ENCODE data around the gene RIN3. TPM values are rescaled to one million over a fixed set of nuclear protein-coding genes. Genes with fewer than 3 reads are reported as not detected.

RIN3 gene
- total and polyA plus RNA-seq, 2 of the 4 experiments (the other 2 are of a cell fraction): 2.5 to 11.1 TPM

- H2BK5ac ChIP-seq (ENCODE audit: low read depth, low read length, poor library complexity, severe bottlenecking): peak overlapping the region; percentile 67
- H3K36me3 ChIP-seq (ENCODE audit: control insufficient read depth, insufficient read depth, low read length): no peaks in the 10 kb centered on the region
- POLR2A ChIA-PET (ENCODE audit: unreplicated experiment): no interaction called here
- no peaks in the 10 kb centered on the region; the same call in none of the 2 replicates for H4K20me1 ChIP-seq (ENCODE audit: insufficient read depth, low read length)
- H3K18ac ChIP-seq (ENCODE audit: low read depth, low read length): peak overlapping the region; percentile 1; the same call in 1 of the 2 replicates
- peak overlapping the region; percentile 91 for H2AFZ ChIP-seq (replicated peaks; ENCODE audit: low read length, poor library complexity)
- CTCF ChIA-PET: interaction anchor here (0.9 kb wide), 1 partner anchor 53 kb away, joined by 3 read pairs; no protein-coding TSS in a partner anchor
- intact Hi-C loops (cut with micrococcal nuclease) (loop anchor here (1.0 to 10.0 kb wide), 3 partner anchors 39 to 169 kb away; no protein-coding TSS in a partner anchor), in situ Hi-C loops (cut with MboI; ENCODE audit: low sequenced_read_pairs) (no loop called here), dilution Hi-C loops (cut with HindIII; ENCODE audit: low sequenced_read_pairs, unreplicated experiment) (no loop called here)
- no peaks in the 10 kb centered on the region for H3K9me3 ChIP-seq (ENCODE audit: control insufficient read depth, insufficient read depth, low read length)
- H3K27me3 ChIP-seq (ENCODE audit: control insufficient read depth, insufficient read depth, low read length): no peaks in the 10 kb centered on the region
- no TSS peak for BruUV-seq (replicated peaks)
- peaks cover 9% of the 10 kb centered on the region for H3K9me1 ChIP-seq (ENCODE audit: insufficient read depth, low read length)
- H2BK120ac ChIP-seq (ENCODE audit: low read depth, low read length): peak overlapping the region; percentile 89
- H3K4ac ChIP-seq (ENCODE audit: low read depth, low read length): peak overlapping the region; percentile 87
- peak overlapping the region; percentile 54; the same call in 1 of the 2 replicates for H2BK20ac ChIP-seq (ENCODE audit: low read depth, low read length)
- 0 out of 2 replicates have a peak overlapping the region, but pooled peaks have one; percentile 30 for H3K9ac ChIP-seq (ENCODE audit: low read depth, low read length)
- H3K4me1 ChIP-seq (ENCODE audit: control insufficient read depth, insufficient read depth, low read length): peaks cover 13% of the 10 kb centered on the region
- DNase-seq (no peak), ATAC-seq (ENCODE audit: low read depth) (no peak)
- peak overlapping the region; percentile 55; the same call in 2 of the 3 replicates for H2BK15ac ChIP-seq (ENCODE audit: low read depth, low read length)
- peaks cover 19 to 46% of the 10 kb centered on the region in 2 experiments for H3K79me1 ChIP-seq (ENCODE audit: low read depth in 1 of 2, low read length in 2 of 2)
- peak overlapping the region; percentile 37; the same call in 1 of the 2 replicates for H3K4me2 ChIP-seq (ENCODE audit: low read depth, low read length)
- H2AK5ac ChIP-seq (ENCODE audit: low read depth, low read length): peak overlapping the region; percentile 41
- 88% methylated on average over 7 of the region's 9 CpGs; no CpG with 5 or more reads in 1 of the 2 experiments for WGBS, 2 experiments (ENCODE audit: extremely low coverage in 2 of 2, insufficient read length in 1 of 2)
- peak overlapping the region; percentile 73 for H4K91ac ChIP-seq (ENCODE audit: insufficient read depth, low read depth, low read length)
- H4K5ac ChIP-seq (ENCODE audit: low read depth, low read length): peak overlapping the region; percentile 46
- H3K56ac ChIP-seq (ENCODE audit: extremely low read depth, insufficient read depth, low read length): 0 out of 2 replicates have a peak overlapping the region, but pooled peaks have one; percentile 32
- H3K27ac ChIP-seq (ENCODE audit: insufficient read depth, low read length): peak overlapping the region; percentile 61
- TF ChIP-seq RAD21 (IDR thresholded peaks at IDR 0.05; ENCODE audit: low read length) (no peak), NFE2L2 (IDR thresholded peaks at IDR 0.05; ENCODE audit: low read depth, low read length) (no peak), USF2 (IDR thresholded peaks at IDR 0.05; ENCODE audit: low read depth, low read length) (no peak), SMC3 (IDR thresholded peaks at IDR 0.05; ENCODE audit: low read depth, low read length) (no peak), RFX5 (IDR thresholded peaks at IDR 0.05; ENCODE audit: low read depth, low read length) (no peak), CEBPB (IDR thresholded peaks at IDR 0.05; ENCODE audit: low read depth, low read length) (no peak), CHD1 (IDR thresholded peaks at IDR 0.05; ENCODE audit: low read depth, low read length) (no peak), RCOR1 (IDR thresholded peaks at IDR 0.05; ENCODE audit: insufficient replicate concordance, low read length) (no peak), ELK1 (IDR thresholded peaks at IDR 0.05; ENCODE audit: borderline replicate concordance, low read depth, low read length) (no peak), FOS (IDR thresholded peaks at IDR 0.05; ENCODE audit: low read depth, low read length) (no peak), CTCF (conservative IDR thresholded peaks at IDR 0.05; ENCODE audit: low read depth, low read length) (no peak), MAFK (IDR thresholded peaks at IDR 0.05; ENCODE audit: low read depth, low read length) (no peak), MAZ (IDR thresholded peaks at IDR 0.05; ENCODE audit: borderline replicate concordance, low read depth, low read length) (no peak), MXI1 (IDR thresholded peaks at IDR 0.05; ENCODE audit: borderline replicate concordance, low read depth, low read length) (no peak)
- H4K8ac ChIP-seq (ENCODE audit: low read depth in 2 of 2, low read length in 2 of 2): peak overlapping the region; percentile 75 to 91
- H3K23ac ChIP-seq (ENCODE audit: low read depth, low read length): peak overlapping the region; percentile 88
- peak overlapping the region; percentile 90 for H2AK9ac ChIP-seq (replicated peaks; ENCODE audit: low read depth, low read length, poor library complexity)
- peak overlapping the region; percentile 23 for H3K14ac ChIP-seq (replicated peaks; ENCODE audit: low read depth, low read length)
- H3K4me3 ChIP-seq (ENCODE audit: insufficient read depth, low read depth, low read length): peak overlapping the region; percentile 68; the same call in 1 of the 2 replicates
Observed at GRCh38 chr14:92512807-92513203, 776 bp upstream of the RIN3 start.
